MCF 10A (cell line): ENCODE data around the gene ANO7. TPM values are rescaled to one million over a fixed set of nuclear protein-coding genes. Genes with fewer than 3 reads are reported as not detected.

ENCODE experiments used
- BruUV-seq: library from RNA; stranded (reverse); fragments of 400-500 nt; replicated peaks from 2 replicates; lab custom pipeline; 2021; lab: Mats Ljungman, UMichigan
- CTCF ChIA-PET: fragments of 300-600 bp; sonication (Branson Sonifier 250); formaldehyde crosslinking; extraction: SDS; loops from one replicate; lab custom pipeline; 2021; ENCODE audit warnings: antibody characterized with exemption, inconsistent platforms; lab: Yijun Ruan, JAX
- POLR2A ChIA-PET: fragments of 300-600, 350-650 bp; sonication (Branson Sonifier 250); formaldehyde crosslinking; extraction: SDS; loops from one replicate; lab custom pipeline; 2020; ENCODE audit warnings: antibody characterized with exemption, inconsistent platforms; lab: Yijun Ruan, JAX
- DNase-seq: peaks from one replicate; pipeline ENCODE4 v3.0.0-alpha.2; 2018; ENCODE audit not compliant: unreplicated experiment
- H3K27ac Mint-ChIP-seq: one replicate; pipeline ENCODE4 v1.8.0; 2022; ENCODE audit warnings: mild to moderate bottlenecking, low read depth, mixed read lengths; ENCODE audit not compliant: unreplicated experiment
- H3K27me3 Mint-ChIP-seq: one replicate; pipeline ENCODE4 v1.8.0; 2022; ENCODE audit warnings: mixed read lengths; ENCODE audit not compliant: insufficient read depth, unreplicated experiment
- H3K36me3 Mint-ChIP-seq: one replicate; pipeline ENCODE4 v1.8.0; 2022; ENCODE audit warnings: mild to moderate bottlenecking, moderate library complexity, mixed read lengths; ENCODE audit not compliant: insufficient read depth, unreplicated experiment
- H3K4me1 Mint-ChIP-seq: one replicate; pipeline ENCODE4 v1.8.0; 2022; ENCODE audit warnings: mixed read lengths; ENCODE audit not compliant: insufficient read depth, unreplicated experiment
- H3K4me3 Mint-ChIP-seq: one replicate; pipeline ENCODE4 v1.8.0; 2022; ENCODE audit warnings: mild to moderate bottlenecking, moderate library complexity, mixed read lengths; ENCODE audit not compliant: unreplicated experiment
- H3K9me3 Mint-ChIP-seq: one replicate; pipeline ENCODE4 v1.8.0; 2022; ENCODE audit warnings: mixed read lengths; ENCODE audit not compliant: unreplicated experiment
- CTCF ChIP-seq: fragments of 200-600 bp; IDR thresholded peaks from one replicate; pipeline ENCODE4 v1.8.0; 2022; ENCODE audit warnings: antibody characterized with exemption, mild to moderate bottlenecking; ENCODE audit not compliant: unreplicated experiment
- intact Hi-C: fragments of 100-400 bp; cut with micrococcal nuclease; formaldehyde crosslinking; loops from 2 replicates; pipeline ENCODE4 v1.14.1; 2022
- total RNA-seq: library from RNA; stranded (reverse); gene quantifications from 2 replicates; pipeline ENCODE4 v1.2.3, GENCODE V29; 2022

The ANO7 gene
- total RNA-seq, 1 experiment from 2014 or later, result 0.14 TPM

GRCh38 chr2:241207151-241207550 is 18.7 kb downstream of the ANO7 start:
- TF ChIP-seq CTCF, result no peak

GRCh38 chr2:241207641-241208040 is 19.2 kb downstream of the ANO7 start:
- Mint-ChIP-seq H3K9me3 (no peaks in the 10 kb centered on the region), H3K27ac (no peak overlapping the region), H3K4me3 (no peak overlapping the region), H3K36me3 (no peaks in the 10 kb centered on the region), H3K4me1 (no peaks in the 10 kb centered on the region), H3K27me3 (peaks cover 19% of the 10 kb centered on the region)
- BruUV-seq, result no TSS peak
- intact Hi-C loops, result no loop called here
- no peak for DNase-seq
- TF ChIP-seq CTCF, result no peak
- ChIA-PET POLR2A (no interaction called here), CTCF (interaction anchor here (0.5 kb wide), 1 partner anchor 348 kb away, joined by 4 read pairs; no protein-coding TSS in a partner anchor)

More at GRCh38 chr2:241207151-241207550, 18.7 kb downstream of the ANO7 start:
- no TSS peak for BruUV-seq
- POLR2A ChIA-PET, result no interaction called here
- H3K9me3 Mint-ChIP-seq, result no peaks in the 10 kb centered on the region
- no peaks in the 10 kb centered on the region for H3K36me3 Mint-ChIP-seq
- H3K4me3 Mint-ChIP-seq, result no peak overlapping the region
- intact Hi-C loops, result no loop called here
- H3K4me1 Mint-ChIP-seq, result no peaks in the 10 kb centered on the region
- no peak for DNase-seq
- CTCF ChIA-PET, result no interaction called here
- no peak overlapping the region for H3K27ac Mint-ChIP-seq
- peaks cover 14% of the 10 kb centered on the region for H3K27me3 Mint-ChIP-seq

- TF ChIP-seq CTCF, result no peak
- no TSS peak for BruUV-seq
- Mint-ChIP-seq H3K27me3 (peaks cover 23% of the 10 kb centered on the region), H3K9me3 (no peaks in the 10 kb centered on the region), H3K36me3 (no peaks in the 10 kb centered on the region), H3K4me1 (no peaks in the 10 kb centered on the region), H3K4me3 (no peak overlapping the region), H3K27ac (no peak overlapping the region)
- intact Hi-C loops, result no loop called here
- CTCF ChIA-PET, result interaction anchor here (0.5 kb wide), 1 partner anchor 348 kb away, joined by 4 read pairs; no protein-coding TSS in a partner anchor
- DNase-seq, result no peak
- POLR2A ChIA-PET, result no interaction called here
Measured at GRCh38 chr2:241208058-241208457, 19.6 kb downstream of the ANO7 start.

GRCh38 chr2:241209271-241209670 is 20.8 kb downstream of the ANO7 start:
- no peak overlapping the region for H3K4me3 Mint-ChIP-seq
- ChIA-PET CTCF (no interaction called here), POLR2A (no interaction called here)
- TF ChIP-seq CTCF, result no peak
- no peak overlapping the region for H3K27ac Mint-ChIP-seq
- no peaks in the 10 kb centered on the region for H3K36me3 Mint-ChIP-seq
- peaks cover 34% of the 10 kb centered on the region for H3K27me3 Mint-ChIP-seq
- intact Hi-C loops, result no loop called here
- no peaks in the 10 kb centered on the region for H3K9me3 Mint-ChIP-seq
- no TSS peak for BruUV-seq
- DNase-seq, result no peak
- H3K4me1 Mint-ChIP-seq, result no peaks in the 10 kb centered on the region
